Hematopoietic multipotent progenitor cell treated with erythropoietin and hydrocortisone succinate and interleukin-3 and kit ligand, for 4 days (in vitro differentiated cells): ENCODE data around the gene ENDOU.

Experiments
- DNase-seq: peaks from one replicate; pipeline ENCODE4 v3.0.0-alpha.2; 2015

Gene ENDOU

GRCh38 chr12:47757364-47757839 lies 32.1 kb upstream of the ENDOU start:
- DNase-seq, result no peak

- no peak for DNase-seq
Measured at GRCh38 chr12:47755655-47756562, 30.6 kb upstream of the ENDOU start.

- no peak for DNase-seq
Measured at GRCh38 chr12:47754881-47755280, 29.6 kb upstream of the ENDOU start.

GRCh38 chr12:47754126-47754525 lies 28.8 kb upstream of the ENDOU start:
- no peak for DNase-seq

GRCh38 chr12:47753021-47754001 lies 28.0 kb upstream of the ENDOU start:
- no peak for DNase-seq

GRCh38 chr12:47752552-47752951 lies 27.3 kb upstream of the ENDOU start:
- DNase-seq, result no peak

GRCh38 chr12:47752121-47752520 lies 26.8 kb upstream of the ENDOU start:
- no peak for DNase-seq

- no peak for DNase-seq
Measured at GRCh38 chr12:47751561-47751960, 26.3 kb upstream of the ENDOU start.

GRCh38 chr12:47750916-47751470 lies 25.7 kb upstream of the ENDOU start:
- no peak for DNase-seq

- DNase-seq, result no peak
Measured at GRCh38 chr12:47750229-47750798, 25.0 kb upstream of the ENDOU start.

- no peak for DNase-seq
Measured at GRCh38 chr12:47748899-47749298, 23.6 kb upstream of the ENDOU start.

GRCh38 chr12:47748507-47748828 lies 23.2 kb upstream of the ENDOU start:
- DNase-seq, result no peak

- no peak for DNase-seq
Measured at GRCh38 chr12:47747596-47748506, 22.6 kb upstream of the ENDOU start.

GRCh38 chr12:47747126-47747525 lies 21.8 kb upstream of the ENDOU start:
- peak; percentile 34 for DNase-seq

- DNase-seq, result no peak
Measured at GRCh38 chr12:47746523-47746922, 21.2 kb upstream of the ENDOU start.

GRCh38 chr12:47746073-47746472 lies 20.8 kb upstream of the ENDOU start:
- no peak for DNase-seq

- DNase-seq, result no peak
Measured at GRCh38 chr12:47745485-47746041, 20.3 kb upstream of the ENDOU start.

GRCh38 chr12:47744778-47745436 lies 19.6 kb upstream of the ENDOU start:
- no peak for DNase-seq

- peak; percentile 28 for DNase-seq
Measured at GRCh38 chr12:47744005-47744651, 18.8 kb upstream of the ENDOU start.

- no peak for DNase-seq
Measured at GRCh38 chr12:47743311-47743860, 18.1 kb upstream of the ENDOU start.
